Kidney (tissue), 14 donors: ENCODE results near the gene UBASH3A. TPM values are rescaled to one million over a fixed set of nuclear protein-coding genes. Genes with fewer than 3 reads are reported as not detected.

Experiments used
- DNase-seq, 5 donors: peaks; one replicate each; pipeline ENCODE4 v3.0.0-alpha.2; 2013 to 2020
- FAIRE-seq: peaks from 2 replicates; lab custom pipeline; 2012; peaks lifted over from hg19 to GRCh38; lab: Jason Lieb, UNC
- H3K27ac ChIP-seq, 2 donors: one replicate each; pipeline ENCODE4 v1.7.0; 2013; ENCODE audit warnings: low read depth in 2 of 2, low read length in 2 of 2, inconsistent platforms in 1 of 2
- H3K27me3 ChIP-seq: one replicate; pipeline ENCODE4 v1.7.1; 2013; ENCODE audit warnings: low read length, inconsistent platforms; ENCODE audit not compliant: control insufficient read depth, insufficient read depth
- H3K36me3 ChIP-seq, 3 donors: one replicate each; pipeline versions ENCODE4 v1.7.0 to v1.7.1; 2013; ENCODE audit warnings: low read length in 3 of 3, control low read depth in 1 of 3, inconsistent platforms in 1 of 3; ENCODE audit not compliant: insufficient read depth in 3 of 3, control insufficient read depth in 2 of 3
- H3K4me1 ChIP-seq, 3 donors: one replicate each; pipeline versions ENCODE4 v1.7.0 to v1.7.1; 2013; ENCODE audit warnings: low read length in 3 of 3, inconsistent platforms in 1 of 3, low read depth in 1 of 3; ENCODE audit not compliant: control insufficient read depth in 2 of 3, insufficient read depth in 2 of 3
- H3K4me3 ChIP-seq, 3 donors: one replicate each; pipeline versions ENCODE4 v1.7.0 to v1.8.1; 2013; ENCODE audit warnings: low read length in 3 of 3, control low read depth in 1 of 3, inconsistent platforms in 1 of 3
- H3K9ac ChIP-seq, 3 donors: one replicate each; pipeline versions ENCODE4 v1.7.0 to v1.7.1; 2013; ENCODE audit warnings: low read length in 3 of 3, control low read depth in 1 of 3, inconsistent platforms in 1 of 3
- H3K9me3 ChIP-seq, 3 donors: one replicate each; pipeline versions ENCODE4 v1.7.0 to v1.7.1; 2013; ENCODE audit warnings: low read length in 3 of 3, control low read depth in 1 of 3, inconsistent platforms in 1 of 3; ENCODE audit not compliant: control insufficient read depth in 2 of 3, insufficient read depth in 1 of 3
- intact Hi-C: fragments of 100-400 bp; cut with DNase I; formaldehyde crosslinking; loops from one replicate; pipeline ENCODE4 v1.11.1; 2022
- polyA plus RNA-seq: library from polyadenylated mRNA; stranded (reverse); fragments of 350-450 nt; fragmentation: Illumina TruSeq; extraction: RNeasy Lipid Tissue Mini Kit (QIAGEN cat#74804); gene quantifications from one replicate; pipeline ENCODE4 v1.2.3, GENCODE V29; 2014; ENCODE audit warnings: low read depth, low replicate concordance; ENCODE audit not compliant: insufficient read depth
- total RNA-seq: library from RNA; stranded (reverse); fragmentation: NEBNext Ultra II Directional; extraction: Animal tissue kit (Norgen Biotek cat#: 25700); gene quantifications from one replicate; pipeline ENCODE4 v1.2.1, GENCODE V29; 2021
- TF ChIP-seq, protein P1 (sequence below): IDR thresholded peaks from 3 replicates; pipeline ENCODE4 v1.5.1; 2012; ENCODE audit warnings: mild to moderate bottlenecking, moderate library complexity, borderline replicate concordance; ENCODE audit not compliant: insufficient read depth; ENCODE audit errors: extremely low read depth
- donor health status: control.
- donor health status: control.
- donor health status: control.
- donor health status: control.
- donor health status: control.
- donor health status: DM: yes; HTN: yes; CAD: no.
- donor health status: Normal renal cell carcinoma (clear cell type).

Gene UBASH3A
- total and polyA plus RNA-seq, 2 donors from 2014 or later = 2.7 TPM; not detected in 1

- intact Hi-C loops = no loop called here
- TF ChIP-seq, protein P1, sequence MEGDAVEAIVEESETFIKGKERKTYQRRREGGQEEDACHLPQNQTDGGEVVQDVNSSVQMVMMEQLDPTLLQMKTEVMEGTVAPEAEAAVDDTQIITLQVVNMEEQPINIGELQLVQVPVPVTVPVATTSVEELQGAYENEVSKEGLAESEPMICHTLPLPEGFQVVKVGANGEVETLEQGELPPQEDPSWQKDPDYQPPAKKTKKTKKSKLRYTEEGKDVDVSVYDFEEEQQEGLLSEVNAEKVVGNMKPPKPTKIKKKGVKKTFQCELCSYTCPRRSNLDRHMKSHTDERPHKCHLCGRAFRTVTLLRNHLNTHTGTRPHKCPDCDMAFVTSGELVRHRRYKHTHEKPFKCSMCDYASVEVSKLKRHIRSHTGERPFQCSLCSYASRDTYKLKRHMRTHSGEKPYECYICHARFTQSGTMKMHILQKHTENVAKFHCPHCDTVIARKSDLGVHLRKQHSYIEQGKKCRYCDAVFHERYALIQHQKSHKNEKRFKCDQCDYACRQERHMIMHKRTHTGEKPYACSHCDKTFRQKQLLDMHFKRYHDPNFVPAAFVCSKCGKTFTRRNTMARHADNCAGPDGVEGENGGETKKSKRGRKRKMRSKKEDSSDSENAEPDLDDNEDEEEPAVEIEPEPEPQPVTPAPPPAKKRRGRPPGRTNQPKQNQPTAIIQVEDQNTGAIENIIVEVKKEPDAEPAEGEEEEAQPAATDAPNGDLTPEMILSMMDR = no peak
- no peaks in the 10 kb centered on the region for H3K9me3 ChIP-seq
- H3K9ac ChIP-seq = no peak overlapping the region
- H3K4me3 ChIP-seq = no peak overlapping the region
- FAIRE-seq = no peak
- DNase-seq = no peak
- no peaks in the 10 kb centered on the region for H3K4me1 ChIP-seq
- no peaks in the 10 kb centered on the region for H3K27me3 ChIP-seq
- H3K27ac ChIP-seq = no peak overlapping the region
- H3K36me3 ChIP-seq = no peaks in the 10 kb centered on the region
Measured at GRCh38 chr21:42364304-42364865, 39.3 kb upstream of the UBASH3A start.

DNA sequence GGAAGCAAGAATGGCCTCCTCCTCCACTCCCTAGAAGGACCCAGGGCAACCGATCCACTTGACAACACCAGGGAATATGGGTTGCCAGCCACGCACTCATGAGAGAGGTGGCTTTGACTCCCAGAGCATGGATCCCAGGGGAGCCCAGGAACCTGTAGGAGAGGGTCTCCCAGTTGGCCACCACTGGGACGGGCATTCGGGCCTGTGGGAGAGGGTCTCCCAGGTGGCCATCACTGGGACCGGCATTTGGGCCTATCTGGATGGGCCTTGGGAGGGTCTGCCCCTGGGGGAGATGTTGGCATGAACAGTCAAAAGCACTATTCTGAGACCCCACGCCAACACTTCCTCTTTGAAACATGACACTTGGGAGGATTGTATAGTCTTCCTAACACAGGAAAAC, 37.9 kb upstream of the UBASH3A start:
- Histone ChIP-seq H3K27me3 (no peaks in the 10 kb centered on the region), H3K9me3 (no peaks in the 10 kb centered on the region), H3K9ac (no peak overlapping the region), H3K36me3 (no peaks in the 10 kb centered on the region), H3K4me1 (no peaks in the 10 kb centered on the region), H3K27ac (no peak overlapping the region), H3K4me3 (no peak overlapping the region)
- TF ChIP-seq, protein P1 = no peak
- DNase-seq = peak in 1 of 5 donors; percentile 26
- intact Hi-C loops = no loop called here
- no peak for FAIRE-seq

DNA sequence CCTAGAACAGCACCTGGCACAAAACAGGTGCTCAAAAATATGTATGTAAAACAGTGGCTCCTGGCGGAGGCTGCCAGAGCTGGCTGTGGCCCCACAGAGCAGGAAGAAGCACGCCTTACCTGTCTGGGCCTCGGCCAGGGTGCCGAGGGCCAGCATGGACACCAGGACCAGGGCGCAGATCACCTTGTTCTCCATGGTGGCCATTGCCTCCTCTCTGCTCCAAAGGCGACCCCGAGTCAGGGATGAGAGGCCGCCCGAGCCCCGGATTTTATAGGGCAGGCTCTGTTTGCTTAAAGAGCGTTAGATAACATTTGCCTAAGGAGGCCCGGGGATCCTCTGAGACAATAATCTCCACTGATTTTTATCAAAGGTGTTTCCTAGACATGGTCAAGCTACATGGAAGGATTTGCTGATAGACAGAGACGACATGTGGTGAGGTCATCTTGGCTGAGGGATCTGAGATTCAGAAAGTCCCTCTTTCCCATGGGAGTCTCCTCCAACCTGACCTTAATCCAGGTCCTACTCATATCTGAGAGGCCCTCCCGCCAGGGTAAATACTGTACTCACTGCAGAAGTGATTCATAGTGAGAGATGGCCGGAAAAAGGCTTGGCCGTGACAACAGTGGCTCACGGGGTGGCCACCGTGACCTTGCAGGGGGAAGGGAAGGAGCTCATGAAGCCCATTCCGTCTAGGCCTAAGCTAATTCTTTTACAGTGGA, 37.3 kb upstream of the UBASH3A start, which contains the start of gene TFF1:
Gene TFF1 (minus strand): TSS at position 244 of the 719 bp plus-strand sequence. CDS start 40 bp downstream, at position 204.
- intact Hi-C loops = no loop called here
- H3K9me3 ChIP-seq = no peaks in the 10 kb centered on the region
- no peaks in the 10 kb centered on the region for H3K36me3 ChIP-seq
- DNase-seq = no peak
- H3K4me1 ChIP-seq = no peaks in the 10 kb centered on the region
- no peak within 1 kb of the TSS for H3K27ac ChIP-seq
- no peak within 1 kb of the TSS for H3K4me3 ChIP-seq
- no peak within 1 kb of the TSS for H3K9ac ChIP-seq
- H3K27me3 ChIP-seq = no peaks in the 10 kb centered on the region
- TF ChIP-seq, protein P1 = no peak
- FAIRE-seq = no peak
